ENCODE data around the gene PELI2.

GRCh38 chr14:56108057-56108456, 10.2 kb upstream of the PELI2 start:
- TF ChIP-seq CTCF (IDR thresholded peaks at IDR 0.05; ENCODE audit: poor library complexity) (no peak), EZH2 (IDR thresholded peaks at IDR 0.05; ENCODE audit: borderline replicate concordance) (no peak), EZH2phosphoT487 (IDR thresholded peaks at IDR 0.05; ENCODE audit: low read depth, severe bottlenecking, unreplicated experiment) (no peak)

All from hepatocyte (in vitro differentiated cells).